ENCODE data around the gene FPGS.

DNA sequence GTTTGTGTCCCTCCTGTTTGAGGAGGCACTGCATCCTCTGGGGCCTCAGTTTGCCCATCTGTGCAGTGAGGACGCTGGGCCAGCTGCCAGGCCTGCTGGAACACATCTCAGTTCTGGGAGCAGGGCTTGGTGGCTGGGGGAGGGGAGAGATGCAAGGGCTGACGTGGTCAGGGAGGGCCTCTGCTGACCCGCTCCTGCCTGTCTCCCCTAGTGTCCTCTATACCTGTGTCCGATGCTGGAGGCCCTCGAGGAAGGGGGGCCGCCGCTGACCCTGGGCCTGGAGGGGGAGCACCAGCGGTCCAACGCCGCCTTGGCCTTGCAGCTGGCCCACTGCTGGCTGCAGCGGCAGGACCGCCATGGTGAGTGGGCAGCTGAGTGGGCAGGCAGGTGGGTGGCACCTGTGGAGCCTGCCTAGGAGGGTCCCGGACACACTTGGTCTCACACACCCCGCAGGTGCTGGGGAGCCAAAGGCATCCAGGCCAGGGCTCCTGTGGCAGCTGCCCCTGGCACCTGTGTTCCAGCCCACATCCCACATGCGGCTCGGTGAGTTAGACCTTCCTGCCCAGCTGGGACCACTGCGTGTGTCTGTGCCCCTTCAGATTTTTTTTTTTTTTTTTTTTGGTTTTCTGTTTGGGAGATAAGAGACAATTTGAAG is 5.8 kb downstream of the FPGS start:
- TF ChIP-seq, protein P1, sequence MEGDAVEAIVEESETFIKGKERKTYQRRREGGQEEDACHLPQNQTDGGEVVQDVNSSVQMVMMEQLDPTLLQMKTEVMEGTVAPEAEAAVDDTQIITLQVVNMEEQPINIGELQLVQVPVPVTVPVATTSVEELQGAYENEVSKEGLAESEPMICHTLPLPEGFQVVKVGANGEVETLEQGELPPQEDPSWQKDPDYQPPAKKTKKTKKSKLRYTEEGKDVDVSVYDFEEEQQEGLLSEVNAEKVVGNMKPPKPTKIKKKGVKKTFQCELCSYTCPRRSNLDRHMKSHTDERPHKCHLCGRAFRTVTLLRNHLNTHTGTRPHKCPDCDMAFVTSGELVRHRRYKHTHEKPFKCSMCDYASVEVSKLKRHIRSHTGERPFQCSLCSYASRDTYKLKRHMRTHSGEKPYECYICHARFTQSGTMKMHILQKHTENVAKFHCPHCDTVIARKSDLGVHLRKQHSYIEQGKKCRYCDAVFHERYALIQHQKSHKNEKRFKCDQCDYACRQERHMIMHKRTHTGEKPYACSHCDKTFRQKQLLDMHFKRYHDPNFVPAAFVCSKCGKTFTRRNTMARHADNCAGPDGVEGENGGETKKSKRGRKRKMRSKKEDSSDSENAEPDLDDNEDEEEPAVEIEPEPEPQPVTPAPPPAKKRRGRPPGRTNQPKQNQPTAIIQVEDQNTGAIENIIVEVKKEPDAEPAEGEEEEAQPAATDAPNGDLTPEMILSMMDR (IDR thresholded peaks at IDR 0.05): no peak
- TF ChIP-seq POLR2A (IDR thresholded peaks at IDR 0.05): no peak
- TF ChIP-seq EP300 (IDR thresholded peaks at IDR 0.05): no peak

Measured in ovary (tissue), 3 donors.